HEK293T (cell line): ENCODE results near the gene KRTAP2-3.

Experiments
- HDGF ChIP-seq: fragments of 450-650 bp; IDR thresholded peaks from 2 replicates; pipeline ENCODE4 v1.6.1; 2017; ENCODE audit warnings: antibody characterized with exemption, borderline replicate concordance
- SUZ12 ChIP-seq: fragments of 450-650 bp; IDR thresholded peaks from 2 replicates; pipeline ENCODE4 v1.6.1; 2016; ENCODE audit warnings: mild to moderate bottlenecking

GRCh38 chr17:41052566-41052965 is 7.3 kb downstream of the KRTAP2-3 start:
- TF ChIP-seq HDGF (no peak), SUZ12 (no peak)
